Measurements from ENCODE around the gene CRIP1.
A peak's percentile ranks its signal among the peaks of the same experiment; 100 is the strongest.

CRIP1 gene

GRCh38 chr14:105519946-105520698 lies 33.4 kb downstream of the CRIP1 start:
- DNase-seq, result no peak

GRCh38 chr14:105525326-105525725 lies 38.6 kb downstream of the CRIP1 start:
- DNase-seq, result no peak

GRCh38 chr14:105525861-105526775 lies 39.4 kb downstream of the CRIP1 start, which contains the start of gene TMEM121:
Gene TMEM121 (plus strand): TSS chr14:105526583. CDS start chr14:105528835, 2,252 bp downstream.
- DNase-seq, result peak in 1 of 2 experiments; percentile 34

GRCh38 chr14:105526776-105527380 lies 40.2 kb downstream of the CRIP1 start:
- no peak for DNase-seq

GRCh38 chr14:105527381-105527825 lies 40.7 kb downstream of the CRIP1 start:
- DNase-seq, result no peak

- peak; percentile 61 to 87 for DNase-seq
Observed at GRCh38 chr14:105527826-105528585, 41.3 kb downstream of the CRIP1 start.

- no peak for DNase-seq
Observed at GRCh38 chr14:105528586-105529318, 42.1 kb downstream of the CRIP1 start.

GRCh38 chr14:105529319-105529568 lies 42.6 kb downstream of the CRIP1 start:
- DNase-seq, result no peak

- no peak for DNase-seq
Observed at GRCh38 chr14:105529569-105530284, 43.0 kb downstream of the CRIP1 start.

- no peak for DNase-seq
Observed at GRCh38 chr14:105530285-105531087, 43.8 kb downstream of the CRIP1 start.

GRCh38 chr14:105531088-105531893 lies 44.6 kb downstream of the CRIP1 start:
- no peak for DNase-seq

- DNase-seq, result no peak
Observed at GRCh38 chr14:105531894-105532623, 45.4 kb downstream of the CRIP1 start.

- peak in 1 of 2 experiments; percentile 18 for DNase-seq
Observed at GRCh38 chr14:105532735-105533141, 46.1 kb downstream of the CRIP1 start.

- DNase-seq, result no peak
Observed at GRCh38 chr14:105533391-105533790, 46.7 kb downstream of the CRIP1 start.

- no peak for DNase-seq
Observed at GRCh38 chr14:105533811-105534498, 47.3 kb downstream of the CRIP1 start.

- DNase-seq, result no peak
Observed at GRCh38 chr14:105534586-105534985, 47.9 kb downstream of the CRIP1 start.

- DNase-seq, result no peak
Observed at GRCh38 chr14:105536051-105536450, 49.4 kb downstream of the CRIP1 start.
